GM12875 (cell line): ENCODE data around the gene BLOC1S4.

Experiments
- H3K4me3 ChIP-seq: one replicate; pipeline ENCODE4 v1.5.1; 2011; ENCODE audit warnings: low read depth, low read length, control low read depth
- TF ChIP-seq, protein P1 (sequence below): IDR thresholded peaks from 2 replicates; pipeline ENCODE4 v1.5.1; 2011; ENCODE audit warnings: low read depth, mild to moderate bottlenecking, control low read depth, inconsistent platforms, low read length, moderate library complexity, borderline replicate concordance; ENCODE audit not compliant: insufficient read depth

Gene BLOC1S4

DNA sequence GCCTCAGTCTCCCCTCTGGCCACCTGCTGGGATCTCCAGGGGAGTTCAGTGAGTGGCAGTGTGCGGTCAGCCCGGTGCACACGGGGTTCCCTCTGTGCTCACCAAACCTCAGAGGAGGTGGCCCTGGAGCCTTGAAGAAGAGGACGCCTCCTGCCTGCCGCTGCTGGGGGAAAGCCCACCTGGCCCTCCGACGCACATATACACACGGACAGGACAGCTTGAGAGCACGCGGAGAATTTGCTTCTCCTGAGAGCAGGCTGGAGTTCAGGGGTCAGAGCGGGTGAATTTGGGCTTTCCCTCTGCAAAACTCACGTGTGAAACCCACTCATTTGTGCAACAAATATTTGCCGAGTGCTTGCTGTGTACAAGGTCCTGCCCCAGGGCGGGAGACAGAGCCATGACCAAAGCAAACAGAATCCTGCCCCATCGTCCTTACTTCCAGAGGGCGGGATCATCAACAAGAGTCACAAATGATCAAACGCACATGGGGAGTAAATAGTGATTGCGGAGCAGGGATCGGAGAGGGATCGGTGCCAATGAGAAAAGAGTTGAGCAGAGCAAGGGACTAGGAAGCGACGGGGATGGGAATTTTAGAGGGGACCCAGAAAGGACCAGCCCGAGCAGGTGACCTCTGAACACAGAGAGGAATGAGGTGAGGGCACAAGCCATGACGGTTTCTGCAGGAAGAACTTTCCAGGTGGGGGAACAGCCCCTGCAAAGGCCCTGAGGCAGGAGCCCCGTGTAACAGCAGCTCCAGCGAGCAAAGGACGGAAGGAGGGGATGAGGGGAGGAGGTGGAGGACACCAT lies 17.6 kb downstream of the BLOC1S4 start:
- TF ChIP-seq, protein P1, sequence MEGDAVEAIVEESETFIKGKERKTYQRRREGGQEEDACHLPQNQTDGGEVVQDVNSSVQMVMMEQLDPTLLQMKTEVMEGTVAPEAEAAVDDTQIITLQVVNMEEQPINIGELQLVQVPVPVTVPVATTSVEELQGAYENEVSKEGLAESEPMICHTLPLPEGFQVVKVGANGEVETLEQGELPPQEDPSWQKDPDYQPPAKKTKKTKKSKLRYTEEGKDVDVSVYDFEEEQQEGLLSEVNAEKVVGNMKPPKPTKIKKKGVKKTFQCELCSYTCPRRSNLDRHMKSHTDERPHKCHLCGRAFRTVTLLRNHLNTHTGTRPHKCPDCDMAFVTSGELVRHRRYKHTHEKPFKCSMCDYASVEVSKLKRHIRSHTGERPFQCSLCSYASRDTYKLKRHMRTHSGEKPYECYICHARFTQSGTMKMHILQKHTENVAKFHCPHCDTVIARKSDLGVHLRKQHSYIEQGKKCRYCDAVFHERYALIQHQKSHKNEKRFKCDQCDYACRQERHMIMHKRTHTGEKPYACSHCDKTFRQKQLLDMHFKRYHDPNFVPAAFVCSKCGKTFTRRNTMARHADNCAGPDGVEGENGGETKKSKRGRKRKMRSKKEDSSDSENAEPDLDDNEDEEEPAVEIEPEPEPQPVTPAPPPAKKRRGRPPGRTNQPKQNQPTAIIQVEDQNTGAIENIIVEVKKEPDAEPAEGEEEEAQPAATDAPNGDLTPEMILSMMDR: no peak
- H3K4me3 ChIP-seq: no peak overlapping the region

DNA sequence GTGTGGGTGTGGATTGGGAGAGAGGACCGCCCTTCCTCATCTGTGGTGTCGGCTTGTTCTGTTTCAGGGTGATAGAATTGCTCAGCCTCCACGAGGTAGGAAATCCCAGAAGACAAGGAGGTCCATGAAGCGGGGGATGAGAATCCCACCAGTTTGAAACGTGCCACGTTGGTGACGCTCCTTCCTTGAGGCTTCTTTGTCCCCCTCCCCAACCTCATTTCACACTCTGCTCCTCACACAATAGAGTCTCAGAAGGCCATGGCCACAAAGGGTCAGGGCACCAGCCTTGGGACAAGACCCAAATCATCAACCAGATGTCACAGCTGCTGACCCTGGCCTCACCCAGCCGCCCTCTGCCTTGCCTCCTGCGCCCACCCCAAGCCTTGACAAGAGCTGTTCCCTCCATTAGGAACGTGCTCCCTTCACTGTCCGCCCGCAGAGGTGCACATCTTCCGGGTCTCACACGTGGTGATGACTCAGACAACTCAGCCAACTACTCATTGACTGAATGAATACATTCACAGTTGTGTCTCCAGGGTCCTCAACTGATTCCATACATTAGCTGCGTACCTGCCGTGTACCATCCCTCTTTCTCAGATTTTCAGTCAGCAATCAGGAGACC lies 18.3 kb downstream of the BLOC1S4 start:
- TF ChIP-seq, protein P1: no peak
- H3K4me3 ChIP-seq: no peak overlapping the region

DNA sequence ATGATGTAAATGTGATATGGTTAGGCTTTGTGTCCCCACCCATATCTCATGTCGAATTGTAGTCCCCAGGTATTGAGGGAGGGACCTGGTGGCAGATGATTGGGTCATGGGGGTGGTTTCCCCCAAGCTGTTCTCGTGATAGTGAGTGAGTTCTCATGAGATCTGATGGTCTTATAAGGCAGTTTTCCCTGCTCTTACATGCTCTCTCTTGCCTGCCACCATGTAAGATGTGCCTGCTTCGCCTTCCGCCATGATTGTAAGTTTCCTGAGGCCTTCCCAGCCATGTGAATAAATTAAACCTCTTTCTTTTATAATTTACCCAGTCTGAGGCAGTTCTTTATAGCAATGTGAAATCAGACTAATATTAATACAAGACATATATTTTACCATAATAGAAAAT lies 23.9 kb downstream of the BLOC1S4 start:
- H3K4me3 ChIP-seq: no peak overlapping the region
- TF ChIP-seq, protein P1: no peak

DNA sequence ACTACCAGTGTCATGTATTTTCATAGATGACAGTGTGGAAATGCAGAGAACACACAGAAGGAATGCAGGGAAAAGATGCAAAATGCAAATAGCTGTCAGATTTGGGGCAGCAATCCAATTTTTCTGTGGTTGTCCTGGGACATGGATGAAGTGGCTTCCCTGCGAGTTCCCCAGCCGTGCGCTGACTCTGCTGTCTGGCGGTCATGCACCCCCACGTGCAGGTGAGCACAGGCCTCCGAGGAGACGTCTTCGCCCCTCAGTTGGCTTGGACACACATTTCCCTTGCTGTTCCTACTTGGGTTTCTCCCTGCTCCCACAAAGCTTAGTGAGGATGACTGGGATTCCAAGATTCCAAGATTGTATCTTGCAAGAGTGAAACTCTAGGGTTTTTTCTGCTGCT lies 24.4 kb downstream of the BLOC1S4 start:
- TF ChIP-seq, protein P1: no peak
- no peak overlapping the region for H3K4me3 ChIP-seq

DNA sequence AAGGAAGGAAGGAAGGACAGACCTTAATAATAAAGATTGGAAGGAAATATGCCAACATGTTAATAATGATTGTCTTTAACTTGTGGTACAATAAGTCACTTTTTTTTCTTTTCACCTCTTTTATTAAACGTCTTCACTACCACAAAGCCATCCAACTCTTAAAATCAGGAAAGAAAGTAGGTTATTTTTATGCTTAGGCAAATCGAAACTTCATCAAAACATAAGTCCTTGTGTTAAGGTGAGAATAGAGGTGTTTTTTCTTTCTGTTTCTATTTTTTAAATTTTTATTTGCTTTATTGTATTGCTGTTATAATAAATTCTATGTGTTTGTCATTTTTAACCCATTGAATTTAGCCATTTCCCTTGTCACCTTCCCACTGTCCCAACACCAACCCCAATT lies 26.5 kb downstream of the BLOC1S4 start:
- TF ChIP-seq, protein P1: no peak
- no peak overlapping the region for H3K4me3 ChIP-seq

DNA sequence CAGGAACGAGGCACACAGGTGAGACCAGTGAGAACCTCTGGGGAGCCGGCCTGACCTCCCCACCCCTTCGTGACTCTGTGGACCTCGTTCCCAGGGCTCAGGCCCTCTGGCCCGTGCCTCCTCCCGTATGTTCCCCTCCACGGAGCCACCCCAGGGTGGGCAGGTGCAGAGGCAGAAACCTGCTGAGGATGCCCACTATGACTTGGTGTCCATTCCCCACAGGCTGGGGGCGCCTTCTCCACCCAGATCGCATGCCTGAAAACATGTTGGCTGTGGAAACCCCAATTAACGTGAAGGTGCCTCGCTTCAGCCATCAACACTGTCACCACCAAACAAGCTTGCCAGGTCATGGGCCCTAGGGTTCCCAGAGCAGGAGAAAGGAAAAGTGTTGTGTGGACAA lies 27.0 kb downstream of the BLOC1S4 start:
- H3K4me3 ChIP-seq: no peak overlapping the region
- TF ChIP-seq, protein P1: no peak

DNA sequence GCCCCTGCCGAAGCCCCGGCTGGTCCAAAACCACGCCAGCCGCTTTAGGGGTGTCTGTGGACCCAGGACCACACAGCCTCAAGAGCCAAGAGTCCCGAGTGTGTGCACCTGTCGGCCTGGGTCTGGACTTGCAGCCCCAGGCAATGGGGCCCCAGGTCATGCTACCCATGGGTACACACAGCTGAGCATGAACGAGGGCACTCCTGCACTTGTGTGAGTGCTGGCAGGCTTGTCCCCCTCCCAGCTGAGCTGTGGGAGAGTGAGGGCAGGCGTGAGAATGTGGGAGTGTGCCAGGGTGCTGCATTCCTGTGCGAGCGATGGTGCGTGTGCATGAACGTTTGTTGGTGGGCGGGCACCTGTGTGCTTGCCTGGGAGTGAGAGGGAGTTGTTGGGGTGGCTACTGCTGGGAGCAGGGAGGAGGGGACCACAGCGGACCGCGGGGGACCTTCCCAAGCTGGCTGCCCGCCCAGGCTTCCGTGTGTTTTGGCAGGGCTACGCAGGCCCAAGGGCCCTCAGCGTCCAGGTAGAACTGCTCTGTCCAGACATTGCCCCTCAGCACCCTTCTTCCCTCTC lies 30.8 kb downstream of the BLOC1S4 start:
- H3K4me3 ChIP-seq: no peak overlapping the region
- TF ChIP-seq, protein P1: no peak
